ENCODE data around the gene CACNA1S.
A peak's percentile ranks its signal among the peaks of the same experiment; 100 is the strongest.

CACNA1S gene

GRCh38 chr1:201019321-201019977 lies 92.8 kb downstream of the CACNA1S start:
- DNase-seq (ENCODE audit: insufficient read length, low spot score) (peak; percentile 53), FAIRE-seq (no peak)

DNA sequence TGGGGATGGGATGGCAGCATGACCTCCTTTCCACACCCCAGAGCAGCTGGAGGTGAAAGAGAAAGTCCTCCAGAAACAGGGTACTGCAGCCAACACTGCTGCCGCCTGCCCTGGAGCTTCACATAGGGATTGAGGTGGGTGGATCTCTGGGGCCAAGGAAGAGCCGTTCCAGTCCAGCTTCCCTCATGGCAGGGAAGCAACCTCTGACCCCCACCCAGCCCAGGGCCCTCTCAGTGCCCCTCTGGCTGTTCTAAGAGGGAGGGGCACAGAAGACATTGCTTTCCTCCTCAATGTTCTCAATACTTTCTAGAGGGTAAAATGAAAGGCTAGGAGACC lies 94.4 kb downstream of the CACNA1S start:
- no peak for FAIRE-seq

DNA sequence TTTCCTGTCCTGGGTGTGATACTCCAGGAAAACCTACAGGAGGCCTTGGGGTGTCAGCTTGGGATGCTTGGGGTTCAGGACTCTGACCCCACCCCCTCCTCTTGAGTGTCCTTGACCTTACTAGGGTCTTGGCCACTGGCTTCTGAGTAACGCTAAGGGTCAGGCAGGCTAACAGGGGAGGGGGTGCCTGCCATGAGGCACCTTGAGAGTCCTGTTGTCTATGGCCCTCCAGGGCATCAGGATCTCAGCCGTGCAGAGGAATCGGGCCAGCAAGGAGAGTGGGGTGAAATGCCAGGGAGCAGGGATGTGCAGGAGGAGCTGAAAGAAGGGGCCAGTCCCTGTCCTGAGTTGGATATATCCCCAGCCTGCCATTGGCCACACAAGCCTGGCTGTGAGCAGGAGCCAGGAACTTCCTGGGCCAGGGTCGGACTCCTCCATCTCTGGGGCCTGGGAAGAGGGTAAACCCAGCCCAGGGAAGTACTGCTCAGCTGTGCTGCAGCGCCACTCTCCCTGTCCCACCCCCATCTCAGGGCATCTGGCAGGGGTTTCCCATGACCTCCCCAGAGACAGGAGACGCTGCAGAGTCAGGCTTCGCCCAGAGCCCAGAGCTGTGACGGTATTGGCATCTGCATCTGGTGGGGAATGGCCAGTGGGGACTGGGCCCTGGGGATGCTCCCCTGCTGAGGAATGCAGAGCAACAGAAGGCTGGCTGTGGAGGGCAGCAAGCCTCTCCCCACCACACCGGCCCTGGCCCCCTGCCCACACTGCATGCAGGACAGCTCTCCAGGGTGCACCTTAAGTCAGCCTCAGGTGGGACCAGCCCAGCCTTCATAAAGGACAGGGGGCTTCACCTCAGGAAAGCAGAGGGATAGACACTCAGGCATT lies 95.0 kb downstream of the CACNA1S start:
- DNase-seq (ENCODE audit: insufficient read length, low spot score): no peak
- FAIRE-seq: no peak

More for the DNA sequence above, 94.4 kb downstream of the CACNA1S start:
- DNase-seq (ENCODE audit: insufficient read length, low spot score): no peak

DNA sequence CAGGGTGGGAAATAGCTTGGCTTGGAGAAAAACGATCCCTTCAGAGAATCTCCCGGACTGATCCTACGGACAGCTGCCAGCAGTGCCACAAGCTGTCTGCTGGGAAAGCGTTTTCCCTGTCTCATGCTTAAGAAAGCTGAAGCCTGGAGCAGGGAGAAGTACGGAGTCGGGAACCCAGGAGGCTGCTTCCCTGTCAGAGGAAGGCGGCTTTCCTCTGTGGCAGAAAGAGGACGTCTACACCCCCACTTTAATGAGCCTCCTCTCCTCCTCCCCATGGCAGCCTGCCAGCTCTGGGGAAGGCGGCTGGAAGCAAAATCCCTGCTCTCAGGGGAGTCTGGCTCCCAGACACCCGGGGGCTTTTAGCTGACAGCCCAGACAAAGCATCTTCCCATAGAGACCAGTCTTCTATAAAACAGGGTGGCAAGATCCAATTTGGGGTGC lies 96.0 kb downstream of the CACNA1S start:
- FAIRE-seq (no peak), DNase-seq (ENCODE audit: insufficient read length, low spot score) (peak; percentile 20)

GRCh38 chr1:201015551-201016091 lies 96.6 kb downstream of the CACNA1S start:
- DNase-seq (ENCODE audit: insufficient read length, low spot score) (no peak), FAIRE-seq (no peak)

- FAIRE-seq (no peak), DNase-seq (ENCODE audit: insufficient read length, low spot score) (no peak)
Observed at GRCh38 chr1:201014816-201015200, 97.4 kb downstream of the CACNA1S start.

DNA sequence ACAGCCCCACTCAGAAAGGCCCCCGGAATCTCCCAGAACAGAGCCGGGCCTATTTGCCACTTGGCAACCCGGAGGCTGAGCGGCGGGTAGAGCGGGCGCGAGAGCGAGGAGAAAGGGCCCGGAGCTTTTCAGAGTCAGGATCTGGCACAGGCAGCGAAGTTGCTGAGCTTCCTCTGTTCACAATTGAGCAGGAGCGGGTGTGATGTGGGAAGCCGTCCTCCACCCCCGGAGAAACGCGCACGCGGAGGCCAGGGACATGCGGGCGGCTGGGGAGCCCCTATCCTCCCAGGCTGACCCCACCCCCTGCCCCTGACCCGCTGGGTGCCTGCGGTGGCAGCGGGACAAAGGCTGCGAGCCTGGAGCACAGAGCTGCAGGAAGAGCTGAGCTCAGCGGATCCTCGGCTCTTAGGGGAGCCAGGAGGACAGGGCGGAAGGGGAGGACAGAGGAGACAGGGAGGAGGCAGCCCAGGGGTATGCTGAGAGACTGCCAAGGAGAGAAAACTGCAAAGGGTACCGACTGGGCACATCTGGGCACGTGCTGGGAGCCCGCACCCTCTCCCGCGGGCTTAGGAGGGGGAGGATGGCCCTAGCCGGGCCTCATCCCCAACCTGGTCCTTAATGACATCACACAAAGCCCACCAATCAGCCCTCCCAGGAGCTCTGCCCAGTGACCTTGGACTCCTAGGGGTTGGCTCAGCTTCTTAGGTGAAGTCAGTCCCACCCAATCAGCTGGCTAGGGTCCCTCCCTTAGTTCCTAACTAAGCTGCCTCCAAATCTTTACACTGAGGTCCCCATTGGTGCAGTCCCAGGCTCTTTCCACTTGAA lies 98.0 kb downstream of the CACNA1S start:
- FAIRE-seq (no peak), DNase-seq (ENCODE audit: insufficient read length, low spot score) (no peak)

DNA sequence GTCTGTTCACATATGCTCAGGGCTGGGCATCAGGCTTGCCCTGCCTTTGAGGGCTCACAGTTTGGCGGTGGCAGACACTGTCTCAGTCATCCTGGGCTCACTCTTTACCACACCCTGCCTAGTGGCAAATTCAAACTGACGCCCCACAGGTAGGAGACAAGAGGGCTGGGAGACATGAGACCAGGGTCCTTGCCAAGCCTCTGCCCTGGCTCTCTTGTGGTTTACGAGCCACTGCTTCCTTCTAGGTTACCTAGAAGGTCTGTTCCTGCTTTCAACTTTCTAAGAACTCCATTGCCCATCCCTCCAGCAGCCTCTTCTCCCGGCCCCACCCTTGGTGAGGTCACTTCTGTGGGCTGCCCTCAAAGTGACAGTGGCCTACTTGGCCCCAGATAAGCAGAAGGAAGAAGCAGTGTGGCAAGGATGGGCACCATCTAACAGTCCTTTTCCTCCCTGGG lies 99.2 kb downstream of the CACNA1S start:
- no peak for DNase-seq (ENCODE audit: insufficient read length, low spot score)
- FAIRE-seq: no peak

- FAIRE-seq (no peak), DNase-seq (ENCODE audit: insufficient read length, low spot score) (no peak)
Observed at GRCh38 chr1:201011616-201012015, 100.6 kb downstream of the CACNA1S start.

- no peak for DNase-seq (ENCODE audit: insufficient read length, low spot score)
- FAIRE-seq: no peak
Observed at GRCh38 chr1:201009962-201010645, 102.1 kb downstream of the CACNA1S start.

GRCh38 chr1:201008666-201009360 lies 103.4 kb downstream of the CACNA1S start:
- DNase-seq (ENCODE audit: insufficient read length, low spot score) (no peak), FAIRE-seq (no peak)

DNA sequence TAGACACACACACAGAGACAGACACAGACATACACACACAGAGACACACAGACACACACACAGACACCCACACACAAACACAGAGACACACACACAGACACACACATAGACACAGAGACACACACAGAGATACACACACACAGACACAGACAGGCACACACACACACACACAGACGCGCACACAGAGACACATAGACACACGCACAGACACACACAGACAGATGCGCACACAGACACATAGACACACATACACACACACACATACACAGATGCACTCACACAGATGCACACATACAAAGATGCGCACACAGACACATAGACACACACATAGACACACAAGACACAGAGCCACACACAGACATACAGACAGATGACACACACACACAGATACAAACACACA lies 104.7 kb downstream of the CACNA1S start:
- FAIRE-seq (peak; percentile 20), DNase-seq (ENCODE audit: insufficient read length, low spot score) (no peak)

DNA sequence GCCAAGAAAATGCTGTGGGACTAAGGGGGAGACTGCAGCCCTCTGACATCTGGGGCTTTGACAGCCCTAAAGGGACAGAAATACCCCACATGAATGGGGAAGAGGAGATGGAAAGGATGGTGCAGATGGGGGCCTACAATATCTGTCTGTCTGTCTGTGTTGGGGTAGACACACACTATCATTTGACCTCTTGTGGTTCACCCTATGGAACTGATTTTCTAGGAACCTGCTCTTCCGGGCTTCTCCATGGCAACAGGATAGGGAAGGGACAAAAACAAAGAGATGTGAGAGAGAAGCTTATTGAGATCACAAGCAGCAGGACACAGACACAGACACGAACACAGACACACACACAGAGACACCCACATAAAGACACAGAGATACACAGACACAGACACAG lies 105.8 kb downstream of the CACNA1S start:
- FAIRE-seq: no peak

DNA sequence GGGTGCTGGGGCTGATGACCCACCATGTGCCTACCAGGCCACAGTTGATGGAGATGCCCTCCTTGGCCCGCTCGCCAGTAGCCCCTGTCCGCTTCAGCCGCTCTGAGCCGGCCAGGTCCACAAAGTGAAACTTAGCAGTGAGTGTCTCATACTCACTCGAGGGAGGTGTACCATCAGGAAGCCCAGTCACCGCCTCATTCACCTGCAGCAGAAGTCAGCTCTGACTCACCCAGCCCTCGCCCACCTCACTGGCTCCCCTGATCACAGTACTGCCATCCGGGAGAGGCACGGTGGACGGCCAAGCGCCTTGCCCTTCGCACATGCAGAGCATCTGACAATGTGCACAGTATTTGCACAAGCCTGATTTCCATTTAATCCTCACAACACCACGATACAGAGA lies 107.5 kb downstream of the CACNA1S start:
- no peak for FAIRE-seq
- no peak for DNase-seq (ENCODE audit: insufficient read length, low spot score)

More for the DNA sequence above, 105.8 kb downstream of the CACNA1S start:
- DNase-seq (ENCODE audit: insufficient read length, low spot score): no peak

GRCh38 chr1:201004154-201004553 lies 108.1 kb downstream of the CACNA1S start:
- FAIRE-seq (no peak), DNase-seq (ENCODE audit: insufficient read length, low spot score) (no peak)

GRCh38 chr1:201002510-201002909 lies 109.7 kb downstream of the CACNA1S start:
- no peak for FAIRE-seq
- no peak for DNase-seq (ENCODE audit: insufficient read length, low spot score)

- peak; percentile 49 for FAIRE-seq
- no peak for DNase-seq (ENCODE audit: insufficient read length, low spot score)
Observed at GRCh38 chr1:201001962-201002361, 110.3 kb downstream of the CACNA1S start.

- DNase-seq (ENCODE audit: insufficient read length, low spot score): no peak
Observed at GRCh38 chr1:201000391-201000790, 111.8 kb downstream of the CACNA1S start.

DNA sequence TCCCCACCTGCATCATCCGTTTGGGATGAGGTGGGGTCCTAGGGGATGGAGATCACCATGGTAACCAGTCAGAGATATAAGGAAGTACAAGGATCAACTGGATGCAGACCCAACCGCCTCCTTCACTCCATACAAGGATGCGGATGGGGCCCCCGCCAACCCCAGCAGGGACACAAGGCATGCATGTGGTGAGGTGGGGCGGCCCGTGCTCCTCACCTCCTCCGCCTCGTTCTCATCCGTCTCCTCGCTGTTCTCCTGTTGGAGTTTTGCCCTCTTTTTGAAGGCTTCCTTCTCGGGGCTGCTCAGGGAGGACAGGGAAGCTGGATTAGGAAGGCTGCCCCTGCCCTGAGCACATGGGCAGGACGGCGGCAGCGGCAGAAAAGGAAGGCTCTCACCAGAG lies 112.6 kb downstream of the CACNA1S start:
- FAIRE-seq (no peak), DNase-seq (ENCODE audit: insufficient read length, low spot score) (no peak)

More at GRCh38 chr1:201000391-201000790, 111.8 kb downstream of the CACNA1S start:
- FAIRE-seq: no peak

DNA sequence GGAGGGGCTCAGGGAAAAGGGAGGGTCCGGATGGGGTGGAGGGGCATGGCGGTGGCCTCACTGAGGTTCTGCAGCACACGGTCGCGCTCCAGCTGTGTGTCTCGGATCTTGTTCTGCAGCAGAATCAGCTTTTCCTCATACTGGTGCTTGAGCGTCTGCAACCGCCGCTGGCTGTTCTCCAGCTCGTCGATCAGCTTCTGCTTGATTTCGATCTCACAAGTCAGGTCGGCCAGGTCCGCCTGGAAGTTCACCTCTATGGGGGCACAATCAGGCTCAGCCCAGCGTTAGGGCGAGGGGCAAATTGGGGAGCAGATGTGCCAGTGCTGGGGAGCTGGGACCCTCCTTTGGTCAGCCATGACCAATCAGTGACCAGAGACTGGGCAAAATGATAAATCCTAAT lies 113.9 kb downstream of the CACNA1S start:
- DNase-seq (ENCODE audit: insufficient read length, low spot score) (no peak), FAIRE-seq (no peak)
